ENCODE measurements around the gene TNF. TPM values are rescaled to one million over a fixed set of nuclear protein-coding genes. Genes with fewer than 3 reads are reported as not detected.

The TNF gene
- total RNA-seq, 5 donors from 2014 or later (not counting 1 experiment from before 2014, with no cell fraction given) = 13.8 to 28.0 (median 25.0) TPM

DNA sequence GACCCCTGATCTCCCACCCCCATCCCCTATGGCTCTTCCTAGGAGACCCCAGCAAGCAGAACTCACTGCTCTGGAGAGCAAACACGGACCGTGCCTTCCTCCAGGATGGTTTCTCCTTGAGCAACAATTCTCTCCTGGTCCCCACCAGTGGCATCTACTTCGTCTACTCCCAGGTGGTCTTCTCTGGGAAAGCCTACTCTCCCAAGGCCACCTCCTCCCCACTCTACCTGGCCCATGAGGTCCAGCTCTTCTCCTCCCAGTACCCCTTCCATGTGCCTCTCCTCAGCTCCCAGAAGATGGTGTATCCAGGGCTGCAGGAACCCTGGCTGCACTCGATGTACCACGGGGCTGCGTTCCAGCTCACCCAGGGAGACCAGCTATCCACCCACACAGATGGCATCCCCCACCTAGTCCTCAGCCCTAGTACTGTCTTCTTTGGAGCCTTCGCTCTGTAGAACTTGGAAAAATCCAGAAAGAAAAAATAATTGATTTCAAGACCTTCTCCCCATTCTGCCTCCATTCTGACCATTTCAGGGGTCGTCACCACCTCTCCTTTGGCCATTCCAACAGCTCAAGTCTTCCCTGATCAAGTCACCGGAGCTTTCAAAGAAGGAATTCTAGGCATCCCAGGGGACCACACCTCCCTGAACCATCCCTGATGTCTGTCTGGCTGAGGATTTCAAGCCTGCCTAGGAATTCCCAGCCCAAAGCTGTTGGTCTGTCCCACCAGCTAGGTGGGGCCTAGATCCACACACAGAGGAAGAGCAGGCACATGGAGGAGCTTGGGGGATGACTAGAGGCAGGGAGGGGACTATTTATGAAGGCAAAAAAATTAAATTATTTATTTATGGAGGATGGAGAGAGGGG, 1.9 kb upstream of the TNF start:
- ATAC-seq (replicated peaks in 1 of 4) = no peak
- WGBS (ENCODE audit: insufficient coverage) = 88% methylated on average over 9 of the region's 9 CpGs
- ChIA-PET POLR2A (interaction anchor here (0.6 to 1.5 kb wide), 2 partner anchors 18 to 19 kb away, joined by 5 to 6 read pairs; partner anchors contain the start of gene NCR3 (in 1 of the 2)), CTCF (interaction anchor here (0.5 to 1.4 kb wide), 7 partner anchors 10 to 164 kb away, joined by 3 to 8 read pairs (median 3); no protein-coding TSS in a partner anchor)
- peaks cover 94 to 95% (median 94%) of the 10 kb centered on the region in 3 donors for H3K4me1 Mint-ChIP-seq
- H3K36me3 Mint-ChIP-seq = peaks cover 10% of the 10 kb centered on the region
- DNase-seq = no peak
- H3K9me3 Mint-ChIP-seq = no peaks in the 10 kb centered on the region
- peak overlapping the region; percentile 91 to 99 (median 96) for H3K4me3 Mint-ChIP-seq
- Histone ChIP-seq H3K4me3 (ENCODE audit: control insufficient read depth in 1 of 2, extremely low read depth in 1 of 2, low read length in 1 of 2) (no peak overlapping the region), H3K27ac (ENCODE audit: low read length) (peak overlapping the region; percentile 92), H3K36me3 (ENCODE audit: control insufficient read depth in 2 of 2, extremely low read depth in 1 of 2, insufficient read depth in 1 of 2, low read length in 1 of 2) (peaks cover 0 to 13% of the 10 kb centered on the region in 2 donors), H3K4me1 (ENCODE audit: control insufficient read depth in 1 of 2, extremely low read depth in 1 of 2, insufficient read depth in 2 of 2, low read length in 2 of 2) (peaks cover 53 to 93% of the 10 kb centered on the region in 2 experiments), H3K9me3 (no peaks in the 10 kb centered on the region), H3K27me3 (replicated peaks in 1 of 2; ENCODE audit: control insufficient read depth in 2 of 2, extremely low read depth in 1 of 2, insufficient read depth in 2 of 2, low read length in 1 of 2) (no peaks in the 10 kb centered on the region)
- H3K27me3 Mint-ChIP-seq = no peaks in the 10 kb centered on the region
- peak overlapping the region; percentile 98 to 100 for H3K27ac Mint-ChIP-seq

DNA sequence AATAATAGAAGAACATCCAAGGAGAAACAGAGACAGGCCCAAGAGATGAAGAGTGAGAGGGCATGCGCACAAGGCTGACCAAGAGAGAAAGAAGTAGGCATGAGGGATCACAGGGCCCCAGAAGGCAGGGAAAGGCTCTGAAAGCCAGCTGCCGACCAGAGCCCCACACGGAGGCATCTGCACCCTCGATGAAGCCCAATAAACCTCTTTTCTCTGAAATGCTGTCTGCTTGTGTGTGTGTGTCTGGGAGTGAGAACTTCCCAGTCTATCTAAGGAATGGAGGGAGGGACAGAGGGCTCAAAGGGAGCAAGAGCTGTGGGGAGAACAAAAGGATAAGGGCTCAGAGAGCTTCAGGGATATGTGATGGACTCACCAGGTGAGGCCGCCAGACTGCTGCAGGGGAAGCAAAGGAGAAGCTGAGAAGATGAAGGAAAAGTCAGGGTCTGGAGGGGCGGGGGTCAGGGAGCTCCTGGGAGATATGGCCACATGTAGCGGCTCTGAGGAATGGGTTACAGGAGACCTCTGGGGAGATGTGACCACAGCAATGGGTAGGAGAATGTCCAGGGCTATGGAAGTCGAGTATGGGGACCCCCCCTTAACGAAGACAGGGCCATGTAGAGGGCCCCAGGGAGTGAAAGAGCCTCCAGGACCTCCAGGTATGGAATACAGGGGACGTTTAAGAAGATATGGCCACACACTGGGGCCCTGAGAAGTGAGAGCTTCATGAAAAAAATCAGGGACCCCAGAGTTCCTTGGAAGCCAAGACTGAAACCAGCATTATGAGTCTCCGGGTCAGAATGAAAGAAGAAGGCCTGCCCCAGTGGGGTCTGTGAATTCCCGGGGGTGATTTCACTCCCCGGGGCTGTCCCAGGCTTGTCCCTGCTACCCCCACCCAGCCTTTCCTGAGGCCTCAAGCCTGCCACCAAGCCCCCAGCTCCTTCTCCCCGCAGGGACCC, 981 bp upstream of the TNF start:
- Histone ChIP-seq H3K27me3 (replicated peaks in 1 of 2; ENCODE audit: control insufficient read depth in 2 of 2, extremely low read depth in 1 of 2, insufficient read depth in 2 of 2, low read length in 1 of 2) (no peaks in the 10 kb centered on the region), H3K4me1 (ENCODE audit: control insufficient read depth in 1 of 2, extremely low read depth in 1 of 2, insufficient read depth in 2 of 2, low read length in 2 of 2) (peaks cover 44 to 93% of the 10 kb centered on the region in 2 experiments), H3K4me3 (ENCODE audit: control insufficient read depth in 1 of 2, extremely low read depth in 1 of 2, low read length in 1 of 2) (peak overlapping the region in 1 of 2 donors; percentile 79), H3K36me3 (ENCODE audit: control insufficient read depth in 2 of 2, extremely low read depth in 1 of 2, insufficient read depth in 1 of 2, low read length in 1 of 2) (peaks cover 0 to 18% of the 10 kb centered on the region in 2 donors), H3K9me3 (no peaks in the 10 kb centered on the region), H3K27ac (ENCODE audit: low read length) (peak overlapping the region; percentile 92)
- Mint-ChIP-seq H3K4me1 (peaks cover 94 to 95% (median 94%) of the 10 kb centered on the region in 3 donors), H3K4me3 (peak overlapping the region; percentile 86 to 99 (median 91)), H3K36me3 (peaks cover 15% of the 10 kb centered on the region), H3K9me3 (no peaks in the 10 kb centered on the region), H3K27ac (peak overlapping the region; percentile 98 to 100), H3K27me3 (no peaks in the 10 kb centered on the region)
- DNase-seq (no peak), ATAC-seq (replicated peaks in 1 of 4) (no peak)
- WGBS (ENCODE audit: insufficient coverage) = 56% methylated on average over 12 of the region's 14 CpGs
- ChIA-PET POLR2A (interaction anchor here (0.6 to 2.9 kb wide), 6 partner anchors 11 to 24 kb away, joined by 3 to 8 read pairs (median 4); partner anchors contain the start of gene NCR3 (in 1 of the 2)), CTCF (interaction anchor here (0.5 to 4.0 kb wide), 18 partner anchors 8 to 163 kb away, joined by 3 to 22 read pairs (median 5); partner anchors contain the start of genes ATP6V1G2 (in 1 of the 2), LST1 (in 1 of the 2) and NCR3 (in 1 of the 2))

DNA sequence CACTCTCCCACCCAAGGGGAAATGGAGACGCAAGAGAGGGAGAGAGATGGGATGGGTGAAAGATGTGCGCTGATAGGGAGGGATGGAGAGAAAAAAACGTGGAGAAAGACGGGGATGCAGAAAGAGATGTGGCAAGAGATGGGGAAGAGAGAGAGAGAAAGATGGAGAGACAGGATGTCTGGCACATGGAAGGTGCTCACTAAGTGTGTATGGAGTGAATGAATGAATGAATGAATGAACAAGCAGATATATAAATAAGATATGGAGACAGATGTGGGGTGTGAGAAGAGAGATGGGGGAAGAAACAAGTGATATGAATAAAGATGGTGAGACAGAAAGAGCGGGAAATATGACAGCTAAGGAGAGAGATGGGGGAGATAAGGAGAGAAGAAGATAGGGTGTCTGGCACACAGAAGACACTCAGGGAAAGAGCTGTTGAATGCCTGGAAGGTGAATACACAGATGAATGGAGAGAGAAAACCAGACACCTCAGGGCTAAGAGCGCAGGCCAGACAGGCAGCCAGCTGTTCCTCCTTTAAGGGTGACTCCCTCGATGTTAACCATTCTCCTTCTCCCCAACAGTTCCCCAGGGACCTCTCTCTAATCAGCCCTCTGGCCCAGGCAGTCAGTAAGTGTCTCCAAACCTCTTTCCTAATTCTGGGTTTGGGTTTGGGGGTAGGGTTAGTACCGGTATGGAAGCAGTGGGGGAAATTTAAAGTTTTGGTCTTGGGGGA, 754 bp downstream of the TNF start:
- H3K9me3 ChIP-seq = no peaks in the 10 kb centered on the region
- H3K27me3 ChIP-seq (replicated peaks in 1 of 2; ENCODE audit: control insufficient read depth in 2 of 2, extremely low read depth in 1 of 2, insufficient read depth in 2 of 2, low read length in 1 of 2) = no peaks in the 10 kb centered on the region
- peaks cover 27% of the 10 kb centered on the region for H3K36me3 Mint-ChIP-seq
- peak overlapping the region; percentile 79 to 87 for H3K4me3 ChIP-seq (ENCODE audit: control insufficient read depth in 1 of 2, extremely low read depth in 1 of 2, low read length in 1 of 2)
- CTCF ChIA-PET = interaction anchor here (0.6 to 4.0 kb wide), 16 partner anchors 9 to 1085 kb away, joined by 3 to 22 read pairs (median 4); partner anchors contain the start of genes ATP6V1G2 (in 1 of the 2), LST1 (in 1 of the 2) and NCR3 (in 1 of the 2)
- ATAC-seq (replicated peaks in 1 of 4) (no peak), DNase-seq (peak in 1 of 35 experiments; percentile 32)
- 33% methylated on average over 5 of the region's 8 CpGs for WGBS (ENCODE audit: insufficient coverage)
- POLR2A ChIA-PET = interaction anchor here (0.6 to 2.9 kb wide), 4 partner anchors 11 to 260 kb away, joined by 3 to 8 read pairs (median 5); no protein-coding TSS in a partner anchor
- peak overlapping the region; percentile 98 to 100 for H3K27ac Mint-ChIP-seq
- H3K27me3 Mint-ChIP-seq = no peaks in the 10 kb centered on the region
- peak overlapping the region; percentile 86 to 99 (median 91) for H3K4me3 Mint-ChIP-seq
- peak overlapping the region; percentile 92 for H3K27ac ChIP-seq (ENCODE audit: low read length)
- peaks cover 85 to 95% (median 91%) of the 10 kb centered on the region in 3 donors for H3K4me1 Mint-ChIP-seq
- H3K36me3 ChIP-seq (ENCODE audit: control insufficient read depth in 2 of 2, extremely low read depth in 1 of 2, insufficient read depth in 1 of 2, low read length in 1 of 2) = peaks cover 0 to 18% of the 10 kb centered on the region in 2 donors
- H3K4me1 ChIP-seq (ENCODE audit: control insufficient read depth in 1 of 2, extremely low read depth in 1 of 2, insufficient read depth in 2 of 2, low read length in 2 of 2) = peaks cover 39 to 90% of the 10 kb centered on the region in 2 experiments
- H3K9me3 Mint-ChIP-seq = no peaks in the 10 kb centered on the region

DNA sequence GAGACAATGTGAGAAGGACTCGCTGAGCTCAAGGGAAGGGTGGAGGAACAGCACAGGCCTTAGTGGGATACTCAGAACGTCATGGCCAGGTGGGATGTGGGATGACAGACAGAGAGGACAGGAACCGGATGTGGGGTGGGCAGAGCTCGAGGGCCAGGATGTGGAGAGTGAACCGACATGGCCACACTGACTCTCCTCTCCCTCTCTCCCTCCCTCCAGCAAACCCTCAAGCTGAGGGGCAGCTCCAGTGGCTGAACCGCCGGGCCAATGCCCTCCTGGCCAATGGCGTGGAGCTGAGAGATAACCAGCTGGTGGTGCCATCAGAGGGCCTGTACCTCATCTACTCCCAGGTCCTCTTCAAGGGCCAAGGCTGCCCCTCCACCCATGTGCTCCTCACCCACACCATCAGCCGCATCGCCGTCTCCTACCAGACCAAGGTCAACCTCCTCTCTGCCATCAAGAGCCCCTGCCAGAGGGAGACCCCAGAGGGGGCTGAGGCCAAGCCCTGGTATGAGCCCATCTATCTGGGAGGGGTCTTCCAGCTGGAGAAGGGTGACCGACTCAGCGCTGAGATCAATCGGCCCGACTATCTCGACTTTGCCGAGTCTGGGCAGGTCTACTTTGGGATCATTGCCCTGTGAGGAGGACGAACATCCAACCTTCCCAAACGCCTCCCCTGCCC, 1.7 kb downstream of the TNF start:
- Histone ChIP-seq H3K27ac (ENCODE audit: low read length) (peak overlapping the region; percentile 92), H3K9me3 (no peaks in the 10 kb centered on the region), H3K27me3 (replicated peaks in 1 of 2; ENCODE audit: control insufficient read depth in 2 of 2, extremely low read depth in 1 of 2, insufficient read depth in 2 of 2, low read length in 1 of 2) (no peaks in the 10 kb centered on the region), H3K4me3 (ENCODE audit: control insufficient read depth in 1 of 2, extremely low read depth in 1 of 2, low read length in 1 of 2) (peak overlapping the region; percentile 79 to 87), H3K4me1 (ENCODE audit: control insufficient read depth in 1 of 2, extremely low read depth in 1 of 2, insufficient read depth in 2 of 2, low read length in 2 of 2) (peaks cover 34 to 85% of the 10 kb centered on the region in 2 experiments), H3K36me3 (ENCODE audit: control insufficient read depth in 2 of 2, extremely low read depth in 1 of 2, insufficient read depth in 1 of 2, low read length in 1 of 2) (peaks cover 0 to 18% of the 10 kb centered on the region in 2 donors)
- peaks cover 36% of the 10 kb centered on the region for H3K36me3 Mint-ChIP-seq
- WGBS (ENCODE audit: insufficient coverage) = 56% methylated on average over 11 of the region's 19 CpGs
- POLR2A ChIA-PET = interaction anchor here (0.6 to 2.9 kb wide), 2 partner anchors 26 to 74 kb away, joined by 3 to 8 read pairs; no protein-coding TSS in a partner anchor
- CTCF ChIA-PET = interaction anchor here (0.6 to 4.0 kb wide), 11 partner anchors 8 to 309 kb away, joined by 3 to 22 read pairs (median 4); partner anchors contain the start of genes LST1 (in 1 of the 2) and NCR3 (in 1 of the 2)
- H3K27me3 Mint-ChIP-seq = no peaks in the 10 kb centered on the region
- H3K4me1 Mint-ChIP-seq = peaks cover 76 to 90% (median 84%) of the 10 kb centered on the region in 3 donors
- peak in 14 of 35 experiments; percentile 15 to 66 (median 40) for DNase-seq
- H3K27ac Mint-ChIP-seq = peak overlapping the region; percentile 98 to 100
- peak overlapping the region; percentile 86 to 99 (median 91) for H3K4me3 Mint-ChIP-seq
- ATAC-seq (replicated peaks in 1 of 4) = peak in 1 of 4 experiments; percentile 6
- no peaks in the 10 kb centered on the region for H3K9me3 Mint-ChIP-seq

DNA sequence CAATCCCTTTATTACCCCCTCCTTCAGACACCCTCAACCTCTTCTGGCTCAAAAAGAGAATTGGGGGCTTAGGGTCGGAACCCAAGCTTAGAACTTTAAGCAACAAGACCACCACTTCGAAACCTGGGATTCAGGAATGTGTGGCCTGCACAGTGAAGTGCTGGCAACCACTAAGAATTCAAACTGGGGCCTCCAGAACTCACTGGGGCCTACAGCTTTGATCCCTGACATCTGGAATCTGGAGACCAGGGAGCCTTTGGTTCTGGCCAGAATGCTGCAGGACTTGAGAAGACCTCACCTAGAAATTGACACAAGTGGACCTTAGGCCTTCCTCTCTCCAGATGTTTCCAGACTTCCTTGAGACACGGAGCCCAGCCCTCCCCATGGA, 2.2 kb downstream of the TNF start:
- peak overlapping the region; percentile 86 to 99 (median 91) for H3K4me3 Mint-ChIP-seq
- H3K27me3 Mint-ChIP-seq = no peaks in the 10 kb centered on the region
- peaks cover 36% of the 10 kb centered on the region for H3K36me3 Mint-ChIP-seq
- ChIA-PET POLR2A (interaction anchor here in 1 of 2 donors (0.6 kb wide), 1 partner anchor 75 kb away, joined by 3 read pairs; no protein-coding TSS in a partner anchor), CTCF (interaction anchor here (0.8 to 4.0 kb wide), 6 partner anchors 10 to 28 kb away, joined by 3 to 22 read pairs (median 9); no protein-coding TSS in a partner anchor)
- H3K27ac Mint-ChIP-seq = peak overlapping the region; percentile 98 to 100
- WGBS (ENCODE audit: insufficient coverage) = 40% methylated on average over 2 of the region's 3 CpGs
- Histone ChIP-seq H3K4me3 (ENCODE audit: control insufficient read depth in 1 of 2, extremely low read depth in 1 of 2, low read length in 1 of 2) (peak overlapping the region; percentile 17 to 79), H3K27ac (ENCODE audit: low read length) (peak overlapping the region; percentile 92), H3K36me3 (ENCODE audit: control insufficient read depth in 2 of 2, extremely low read depth in 1 of 2, insufficient read depth in 1 of 2, low read length in 1 of 2) (peaks cover 0 to 18% of the 10 kb centered on the region in 2 donors), H3K27me3 (replicated peaks in 1 of 2; ENCODE audit: control insufficient read depth in 2 of 2, extremely low read depth in 1 of 2, insufficient read depth in 2 of 2, low read length in 1 of 2) (no peaks in the 10 kb centered on the region), H3K4me1 (ENCODE audit: control insufficient read depth in 1 of 2, extremely low read depth in 1 of 2, insufficient read depth in 2 of 2, low read length in 2 of 2) (peaks cover 34 to 86% of the 10 kb centered on the region in 2 experiments), H3K9me3 (no peaks in the 10 kb centered on the region)
- H3K9me3 Mint-ChIP-seq = no peaks in the 10 kb centered on the region
- peaks cover 76 to 90% (median 83%) of the 10 kb centered on the region in 3 donors for H3K4me1 Mint-ChIP-seq
- ATAC-seq (replicated peaks in 1 of 4) (no peak), DNase-seq (no peak)

Measured in T-cell (primary cell).